ENCODE data around the gene MCC.

DNA sequence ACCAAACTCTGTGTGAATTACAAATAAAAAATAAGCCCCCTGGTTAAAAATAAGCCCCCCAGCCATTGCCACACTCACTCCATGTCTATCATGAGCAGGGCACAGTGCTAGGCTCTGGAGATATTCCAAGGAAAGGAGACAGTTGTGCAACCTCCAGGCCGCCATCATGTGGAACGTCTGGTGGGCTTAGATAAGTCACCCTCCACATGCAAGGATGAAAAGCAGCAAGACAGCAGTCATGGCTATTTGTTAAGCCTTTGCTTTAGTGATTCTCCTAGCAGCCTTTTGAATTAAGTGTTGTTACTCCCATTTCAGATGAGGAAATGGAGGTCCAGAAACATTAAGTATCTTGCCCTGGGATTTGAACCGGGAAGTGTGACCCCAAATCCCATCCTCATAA, 416.9 kb downstream of the MCC start:
- TF ChIP-seq, protein P1, sequence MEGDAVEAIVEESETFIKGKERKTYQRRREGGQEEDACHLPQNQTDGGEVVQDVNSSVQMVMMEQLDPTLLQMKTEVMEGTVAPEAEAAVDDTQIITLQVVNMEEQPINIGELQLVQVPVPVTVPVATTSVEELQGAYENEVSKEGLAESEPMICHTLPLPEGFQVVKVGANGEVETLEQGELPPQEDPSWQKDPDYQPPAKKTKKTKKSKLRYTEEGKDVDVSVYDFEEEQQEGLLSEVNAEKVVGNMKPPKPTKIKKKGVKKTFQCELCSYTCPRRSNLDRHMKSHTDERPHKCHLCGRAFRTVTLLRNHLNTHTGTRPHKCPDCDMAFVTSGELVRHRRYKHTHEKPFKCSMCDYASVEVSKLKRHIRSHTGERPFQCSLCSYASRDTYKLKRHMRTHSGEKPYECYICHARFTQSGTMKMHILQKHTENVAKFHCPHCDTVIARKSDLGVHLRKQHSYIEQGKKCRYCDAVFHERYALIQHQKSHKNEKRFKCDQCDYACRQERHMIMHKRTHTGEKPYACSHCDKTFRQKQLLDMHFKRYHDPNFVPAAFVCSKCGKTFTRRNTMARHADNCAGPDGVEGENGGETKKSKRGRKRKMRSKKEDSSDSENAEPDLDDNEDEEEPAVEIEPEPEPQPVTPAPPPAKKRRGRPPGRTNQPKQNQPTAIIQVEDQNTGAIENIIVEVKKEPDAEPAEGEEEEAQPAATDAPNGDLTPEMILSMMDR (IDR thresholded peaks at IDR 0.05; ENCODE audit: insufficient read depth, low read length, poor library complexity, severe bottlenecking) = no peak
- no peak for TF ChIP-seq EZH2phosphoT487 (conservative IDR thresholded peaks at IDR 0.05; ENCODE audit: low read length)
